Liver (tissue), 3 donors: ENCODE data around the gene ANXA11.

Source experiments
- ATF3 ChIP-seq: IDR thresholded peaks from 2 replicates; pipeline ENCODE4 v1.6.1; 2016; ENCODE audit warnings: antibody characterized with exemption
- FOXA1 ChIP-seq: IDR thresholded peaks from 2 replicates; pipeline ENCODE4 v1.6.1; 2016; ENCODE audit warnings: antibody characterized with exemption
- GABPA ChIP-seq, 2 donors: IDR thresholded peaks in 1 of 2; conservative IDR thresholded peaks in 1 of 2; 2 replicates each; pipeline ENCODE4 v1.6.1; 2016; ENCODE audit warnings: antibody characterized with exemption in 2 of 2, mild to moderate bottlenecking in 1 of 2, moderate library complexity in 1 of 2
- MAX ChIP-seq: IDR thresholded peaks from 2 replicates; pipeline ENCODE4 v1.6.1; 2016; ENCODE audit warnings: antibody characterized with exemption
- RAD21 ChIP-seq, 2 donors: IDR thresholded peaks; 2 replicates each; pipeline ENCODE4 v1.6.1; 2016; ENCODE audit warnings: antibody characterized with exemption in 2 of 2, mild to moderate bottlenecking in 2 of 2
- SP1 ChIP-seq: IDR thresholded peaks from 2 replicates; pipeline ENCODE4 v1.6.1; 2018; ENCODE audit warnings: antibody characterized with exemption, mild to moderate bottlenecking
- TAF1 ChIP-seq: conservative IDR thresholded peaks from 2 replicates; pipeline ENCODE4 v1.6.1; 2016; ENCODE audit warnings: antibody characterized with exemption, mild to moderate bottlenecking
- ZBTB33 ChIP-seq: IDR thresholded peaks from 2 replicates; pipeline ENCODE4 v1.6.1; 2016; ENCODE audit warnings: antibody characterized with exemption
- TF ChIP-seq, protein P1 (sequence below): fragments of 150-350 bp; IDR thresholded peaks from 2 replicates; pipeline ENCODE4 v1.5.1; 2017; ENCODE audit warnings: improper control_type of control experiment, low read depth, low read length; ENCODE audit not compliant: missing input control
- TF ChIP-seq, protein P2 (sequence below): IDR thresholded peaks from 2 replicates; pipeline ENCODE4 v1.6.1; 2016; ENCODE audit warnings: antibody characterized with exemption, mild to moderate bottlenecking
- donor health status: healthy.
- donor health status: healthy.

- TF ChIP-seq, protein P1, sequence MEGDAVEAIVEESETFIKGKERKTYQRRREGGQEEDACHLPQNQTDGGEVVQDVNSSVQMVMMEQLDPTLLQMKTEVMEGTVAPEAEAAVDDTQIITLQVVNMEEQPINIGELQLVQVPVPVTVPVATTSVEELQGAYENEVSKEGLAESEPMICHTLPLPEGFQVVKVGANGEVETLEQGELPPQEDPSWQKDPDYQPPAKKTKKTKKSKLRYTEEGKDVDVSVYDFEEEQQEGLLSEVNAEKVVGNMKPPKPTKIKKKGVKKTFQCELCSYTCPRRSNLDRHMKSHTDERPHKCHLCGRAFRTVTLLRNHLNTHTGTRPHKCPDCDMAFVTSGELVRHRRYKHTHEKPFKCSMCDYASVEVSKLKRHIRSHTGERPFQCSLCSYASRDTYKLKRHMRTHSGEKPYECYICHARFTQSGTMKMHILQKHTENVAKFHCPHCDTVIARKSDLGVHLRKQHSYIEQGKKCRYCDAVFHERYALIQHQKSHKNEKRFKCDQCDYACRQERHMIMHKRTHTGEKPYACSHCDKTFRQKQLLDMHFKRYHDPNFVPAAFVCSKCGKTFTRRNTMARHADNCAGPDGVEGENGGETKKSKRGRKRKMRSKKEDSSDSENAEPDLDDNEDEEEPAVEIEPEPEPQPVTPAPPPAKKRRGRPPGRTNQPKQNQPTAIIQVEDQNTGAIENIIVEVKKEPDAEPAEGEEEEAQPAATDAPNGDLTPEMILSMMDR, result no peak
- TF ChIP-seq MAX, result no peak
- TF ChIP-seq, protein P2, sequence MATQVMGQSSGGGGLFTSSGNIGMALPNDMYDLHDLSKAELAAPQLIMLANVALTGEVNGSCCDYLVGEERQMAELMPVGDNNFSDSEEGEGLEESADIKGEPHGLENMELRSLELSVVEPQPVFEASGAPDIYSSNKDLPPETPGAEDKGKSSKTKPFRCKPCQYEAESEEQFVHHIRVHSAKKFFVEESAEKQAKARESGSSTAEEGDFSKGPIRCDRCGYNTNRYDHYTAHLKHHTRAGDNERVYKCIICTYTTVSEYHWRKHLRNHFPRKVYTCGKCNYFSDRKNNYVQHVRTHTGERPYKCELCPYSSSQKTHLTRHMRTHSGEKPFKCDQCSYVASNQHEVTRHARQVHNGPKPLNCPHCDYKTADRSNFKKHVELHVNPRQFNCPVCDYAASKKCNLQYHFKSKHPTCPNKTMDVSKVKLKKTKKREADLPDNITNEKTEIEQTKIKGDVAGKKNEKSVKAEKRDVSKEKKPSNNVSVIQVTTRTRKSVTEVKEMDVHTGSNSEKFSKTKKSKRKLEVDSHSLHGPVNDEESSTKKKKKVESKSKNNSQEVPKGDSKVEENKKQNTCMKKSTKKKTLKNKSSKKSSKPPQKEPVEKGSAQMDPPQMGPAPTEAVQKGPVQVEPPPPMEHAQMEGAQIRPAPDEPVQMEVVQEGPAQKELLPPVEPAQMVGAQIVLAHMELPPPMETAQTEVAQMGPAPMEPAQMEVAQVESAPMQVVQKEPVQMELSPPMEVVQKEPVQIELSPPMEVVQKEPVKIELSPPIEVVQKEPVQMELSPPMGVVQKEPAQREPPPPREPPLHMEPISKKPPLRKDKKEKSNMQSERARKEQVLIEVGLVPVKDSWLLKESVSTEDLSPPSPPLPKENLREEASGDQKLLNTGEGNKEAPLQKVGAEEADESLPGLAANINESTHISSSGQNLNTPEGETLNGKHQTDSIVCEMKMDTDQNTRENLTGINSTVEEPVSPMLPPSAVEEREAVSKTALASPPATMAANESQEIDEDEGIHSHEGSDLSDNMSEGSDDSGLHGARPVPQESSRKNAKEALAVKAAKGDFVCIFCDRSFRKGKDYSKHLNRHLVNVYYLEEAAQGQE, result no peak
- TF ChIP-seq TAF1, result no peak
- no peak for TF ChIP-seq RAD21 (IDR thresholded peaks at IDR 0.05)
- TF ChIP-seq SP1, result no peak
- TF ChIP-seq ZBTB33, result no peak
- TF ChIP-seq GABPA (IDR thresholded peaks at IDR 0.05 in 1 of 2, conservative IDR thresholded peaks at IDR 0.05 in 1 of 2), result no peak
- no peak for TF ChIP-seq ATF3
- TF ChIP-seq FOXA1, result no peak
These were observed 52.5 kb downstream of the ANXA11 start for GRCh38 chr10:80152820-80153219.
